HG03095 (cell line): ENCODE measurements around the gene PLK1.
"Not testable (repeated sequence)": the region's sequence is repeated elsewhere in the genome, so short reads cannot be mapped to it uniquely, and the experiment has no call there.

Experiments used
- ATAC-seq: cut with Tn5 transposase; IDR thresholded peaks from one replicate; pipeline ENCODE4 v1.9.1; 2021; ENCODE audit warnings: moderate library complexity; ENCODE audit not compliant: unreplicated experiment

PLK1 gene

DNA sequence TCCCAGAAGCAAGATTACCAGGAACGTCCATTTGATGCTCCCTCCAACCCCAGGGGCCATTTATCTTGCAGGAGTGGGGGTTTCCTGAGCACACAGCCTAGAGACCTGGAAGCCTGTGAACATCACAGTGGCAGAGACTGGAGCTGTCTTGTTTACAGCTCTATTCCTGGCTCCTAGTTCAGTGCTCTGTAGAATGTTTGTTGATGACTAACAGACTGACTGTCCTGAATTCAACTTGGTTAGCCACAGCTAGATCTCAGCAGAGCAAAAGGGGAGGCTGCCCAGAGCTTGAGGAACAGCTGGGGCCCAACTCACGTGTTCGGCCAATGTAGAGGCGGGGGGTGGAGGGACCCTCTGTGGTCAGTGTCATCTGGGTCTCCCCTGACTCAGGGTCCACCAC lies 27.8 kb downstream of the PLK1 start:
- no peak for ATAC-seq

- ATAC-seq, result no peak
Measured at GRCh38 chr16:23709536-23709935, 30.8 kb downstream of the PLK1 start.

DNA sequence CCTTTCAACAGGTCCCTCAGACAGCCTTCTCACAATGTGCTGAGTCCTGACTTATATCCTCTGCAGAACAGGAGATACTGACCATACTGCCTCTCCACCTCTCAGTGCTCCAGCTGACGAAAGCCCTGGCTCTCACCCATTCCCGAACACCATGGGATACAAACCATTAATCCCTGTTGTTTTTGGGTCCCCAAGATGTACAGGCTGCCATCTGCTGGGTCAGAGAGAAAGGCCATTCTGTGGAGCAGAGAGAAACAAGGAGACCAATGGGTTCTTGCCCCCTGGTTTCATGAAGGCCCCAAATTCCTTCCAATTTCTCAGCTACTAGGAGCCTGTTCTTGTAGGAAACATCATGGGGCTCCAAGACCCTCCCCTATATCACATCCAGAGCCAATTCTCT lies 31.3 kb downstream of the PLK1 start:
- ATAC-seq, result no peak

GRCh38 chr16:23710504-23710903 lies 31.8 kb downstream of the PLK1 start:
- ATAC-seq, result no peak

DNA sequence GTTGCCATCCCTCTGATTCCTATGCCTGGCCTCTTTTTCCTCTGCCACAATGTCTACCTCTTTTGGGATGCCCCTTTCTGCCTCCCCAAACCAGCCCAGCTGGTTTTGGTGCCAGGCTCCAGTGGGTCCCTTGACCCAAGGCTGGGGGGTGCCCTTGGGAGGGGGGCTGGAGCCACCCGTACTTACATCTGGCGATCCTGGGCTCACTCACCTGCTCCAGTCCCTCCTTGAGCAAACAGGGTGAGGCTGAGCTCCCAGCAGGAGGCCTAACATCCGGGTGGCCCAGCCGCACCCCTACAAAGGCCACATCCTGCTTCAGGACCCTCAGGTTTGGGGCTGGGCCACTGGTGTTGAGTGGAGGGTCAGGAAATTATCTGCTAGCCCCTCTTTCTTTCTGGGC lies 33.1 kb downstream of the PLK1 start:
- ATAC-seq, result no peak

DNA sequence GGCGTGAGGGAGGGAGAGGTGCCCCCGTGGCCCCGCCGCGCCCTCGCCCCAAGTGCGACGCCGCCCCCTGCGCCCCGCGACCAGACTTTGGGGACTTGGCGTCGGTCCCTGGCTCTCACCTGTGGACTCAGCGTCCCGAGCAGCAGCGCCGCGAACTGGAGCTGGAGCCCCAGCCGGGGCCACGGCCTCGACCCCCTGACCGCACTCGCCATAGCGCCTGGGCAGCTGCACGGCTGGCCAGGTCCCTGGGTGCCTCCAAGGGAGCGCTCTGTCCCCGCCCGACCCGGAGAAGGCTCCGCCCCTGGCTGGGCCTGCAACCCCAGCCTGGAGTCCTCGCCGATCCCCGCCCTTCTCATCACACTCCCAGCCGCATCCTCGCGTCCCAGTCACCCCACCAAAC lies 34.3 kb downstream of the PLK1 start, which contains the start of gene ERN2:
Gene ERN2 (minus strand): TSS at position 247 of the 400 bp plus-strand sequence. CDS start 35 bp downstream, at position 212.
- no peak for ATAC-seq

DNA sequence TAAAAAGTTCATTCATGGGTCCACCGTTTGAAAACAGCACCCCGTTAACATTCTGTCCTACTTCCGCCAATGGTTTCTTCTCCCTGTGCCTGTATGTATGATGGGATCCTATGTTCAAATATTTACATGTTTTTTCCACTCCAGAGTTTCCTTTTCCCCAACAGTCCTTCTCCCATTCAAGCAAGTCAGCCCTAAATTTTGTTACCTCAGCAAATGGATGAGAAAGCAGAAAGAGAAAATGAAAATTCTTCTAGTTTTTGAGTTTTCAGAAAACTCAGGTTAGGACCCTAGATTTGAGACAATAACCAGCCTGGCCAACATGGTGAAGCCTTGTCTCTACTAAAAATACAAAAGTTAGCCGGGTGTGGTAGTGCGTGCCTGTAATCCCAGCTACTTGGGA lies 37.8 kb downstream of the PLK1 start:
- no peak for ATAC-seq

- not testable (repeated sequence) for ATAC-seq
Measured at GRCh38 chr16:23722613-23723240, 44.0 kb downstream of the PLK1 start.

GRCh38 chr16:23724096-23724784 lies 45.6 kb downstream of the PLK1 start:
- no peak for ATAC-seq

- no peak for ATAC-seq
Measured at GRCh38 chr16:23724785-23725131, 46.1 kb downstream of the PLK1 start.

GRCh38 chr16:23726710-23727109 lies 48.0 kb downstream of the PLK1 start:
- no peak for ATAC-seq

GRCh38 chr16:23728112-23728477 lies 49.4 kb downstream of the PLK1 start:
- no peak for ATAC-seq

GRCh38 chr16:23729503-23730424 lies 51.1 kb downstream of the PLK1 start:
- ATAC-seq, result no peak

DNA sequence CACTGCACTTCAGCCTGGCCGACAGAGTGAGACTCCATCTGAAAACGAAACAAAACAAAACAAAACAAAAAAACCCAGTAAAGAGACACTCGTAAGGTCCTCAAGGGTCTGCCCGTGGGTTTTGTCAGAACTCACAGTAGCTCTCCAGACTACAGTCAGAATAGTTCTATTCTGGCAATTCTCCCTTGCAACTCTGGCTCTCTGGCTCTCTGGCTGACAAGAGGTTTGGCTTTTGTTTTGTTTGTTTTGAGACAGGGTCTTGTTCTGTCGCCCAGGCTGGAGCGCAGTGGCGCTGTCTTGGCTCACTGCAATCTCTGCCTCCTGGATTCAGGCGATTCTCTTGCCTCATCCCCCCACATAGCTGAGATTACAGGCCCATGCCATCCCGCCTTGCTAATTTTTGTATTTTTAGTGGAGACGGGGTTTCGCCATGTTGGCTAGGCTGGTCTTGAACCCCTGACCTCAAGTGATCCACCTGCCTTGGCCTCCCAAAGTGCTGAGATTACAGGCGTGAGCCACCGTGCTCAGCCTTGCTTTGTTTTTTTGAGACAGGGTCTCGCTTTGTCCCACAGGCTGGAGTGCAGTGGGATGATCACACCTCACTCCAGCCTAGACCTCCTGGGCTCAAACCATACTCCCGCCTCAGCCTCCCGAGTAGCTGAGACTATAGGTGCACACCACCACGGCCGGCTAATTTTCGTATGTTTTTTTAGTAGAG lies 55.6 kb downstream of the PLK1 start:
- ATAC-seq, result no peak

DNA sequence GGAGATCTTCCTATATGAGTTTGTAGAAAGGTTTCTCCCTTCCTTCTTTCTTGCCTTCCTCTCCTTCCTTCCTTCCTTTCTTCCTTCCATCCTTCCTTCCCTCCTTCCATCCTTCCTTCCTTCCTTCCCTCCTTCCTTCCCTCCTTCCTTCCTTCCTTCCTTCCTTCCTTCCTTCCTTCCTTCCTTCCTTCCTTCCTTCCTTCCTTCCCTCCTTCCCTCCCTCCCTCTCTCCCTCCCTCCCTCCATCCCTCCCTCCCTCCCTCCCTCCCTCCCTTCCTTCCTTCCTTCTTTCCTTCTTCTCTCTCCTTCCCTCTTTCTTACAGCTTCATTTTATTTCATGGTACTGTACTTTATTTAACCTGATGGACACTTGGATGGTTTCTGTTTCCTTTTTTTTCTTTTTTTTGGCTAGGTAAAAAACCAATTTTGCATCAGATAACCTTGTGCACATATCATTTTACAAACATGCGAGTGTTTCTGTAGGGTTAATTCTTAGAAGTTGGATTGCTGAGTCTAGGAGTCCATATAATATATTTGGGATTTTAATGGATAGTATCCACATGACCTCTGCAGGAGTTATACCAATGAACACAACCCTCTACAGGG lies 58.8 kb downstream of the PLK1 start:
- ATAC-seq, result not testable (repeated sequence)

- no peak for ATAC-seq
Measured at GRCh38 chr16:23739516-23739915, 60.8 kb downstream of the PLK1 start.
